Gastrocnemius medialis (tissue), 4 donors: ENCODE data around the gene YWHAE. TPM values are rescaled to one million over a fixed set of nuclear protein-coding genes. Genes with fewer than 3 reads are reported as not detected.

Source experiments
- ATAC-seq, 2 donors: fragments of 150-250 bp; one replicate each; pipeline ENCODE4 v1.9.1; 2016
- DNase-seq, 2 donors: peaks; one replicate each; pipeline ENCODE4 v3.0.0-alpha.2; 2019
- H3K27ac ChIP-seq, 4 donors: fragments of 200-600 bp; sonication (generic); 1 replicate in 1 of 4; 2 replicates in 3 of 4; pipeline ENCODE4 v1.5.1; 2016 to 2018; ENCODE audit warnings: mild to moderate bottlenecking in 2 of 4, moderate library complexity in 1 of 4
- H3K27me3 ChIP-seq, 3 donors: fragments of 200-600 bp; sonication (generic) in 2 of 3; 1 replicate in 1 of 3; 2 replicates in 2 of 3; pipeline versions ENCODE4 v1.5.1 to v1.6.0; 2016 to 2019; ENCODE audit warnings: mild to moderate bottlenecking in 1 of 3, moderate library complexity in 1 of 3
- H3K36me3 ChIP-seq, 2 donors: fragments of 200-600 bp; sonication (generic) in 1 of 2; one replicate each; pipeline ENCODE4 v1.5.1; 2017 to 2018
- H3K4me1 ChIP-seq, 2 donors: fragments of 200-600 bp; sonication (generic) in 1 of 2; one replicate each; pipeline ENCODE4 v1.5.1; 2016 to 2017; ENCODE audit warnings: mild to moderate bottlenecking in 2 of 2
- H3K4me3 ChIP-seq, 4 donors: fragments of 200-600 bp; sonication (generic) in 3 of 4; 1 replicate in 1 of 4; 2 replicates in 3 of 4; pipeline ENCODE4 v1.5.1; 2016 to 2019; ENCODE audit warnings: mild to moderate bottlenecking in 2 of 4
- H3K9me3 ChIP-seq, 3 donors: fragments of 200-600 bp; sonication (generic) in 2 of 3; 1 replicate in 1 of 3; 2 replicates in 2 of 3; pipeline ENCODE4 v1.5.1; 2016 to 2019
- POLR2A ChIP-seq, 2 donors: fragments of 450-650 bp; IDR thresholded peaks; one replicate each; pipeline ENCODE4 v1.6.1; 2017; ENCODE audit warnings: antibody characterized with exemption in 2 of 2, mild to moderate bottlenecking in 2 of 2, moderate library complexity in 2 of 2
- in situ Hi-C, 4 donors: fragments of 200-750 bp; cut with MboI; loops; one replicate each; pipeline versions ENCODE4 v1.15.0 to v1.8.0; 2017; ENCODE audit warnings: low sequenced_read_pairs in 4 of 4
- intact Hi-C: fragments of 100-400 bp; cut with DNase I; formaldehyde crosslinking; loops from one replicate; pipeline ENCODE4 v1.15.1; 2023; ENCODE audit warnings: low total_unique reads
- total RNA-seq, 4 donors: library from RNA; depleted of rRNA; stranded (reverse); fragments of >200 nt; gene quantifications; one replicate each; pipeline versions ENCODE4 v1.1.0 to v1.2.3, GENCODE V29; 2016
- TF ChIP-seq, protein P1 (sequence below), 5 experiments: fragments of 450-650 bp in 3 of 5; fragments of 200-600 bp in 2 of 5; sonication (generic) in 2 of 5; IDR thresholded peaks in 4 of 5; conservative IDR thresholded peaks in 1 of 5; 1 replicate in 4 of 5; 2 replicates in 1 of 5; pipeline ENCODE4 v1.5.1; 2016 to 2019; ENCODE audit warnings: antibody characterized with exemption in 5 of 5, mild to moderate bottlenecking in 3 of 5, moderate library complexity in 3 of 5

YWHAE gene
- total RNA-seq, 4 donors from 2014 or later: 915 to 1,814 (median 1,174) TPM

GRCh38 chr17:1340371-1340770 is 59.7 kb downstream of the YWHAE start:
- Histone ChIP-seq H3K9me3 (no peaks in the 10 kb centered on the region), H3K4me1 (peaks cover 0 to 5% of the 10 kb centered on the region in 2 donors), H3K27me3 (no peaks in the 10 kb centered on the region), H3K36me3 (peaks cover 0 to 21% of the 10 kb centered on the region in 2 donors), H3K4me3 (no peak overlapping the region), H3K27ac (no peak overlapping the region)
- intact Hi-C loops: no loop called here
- no peak for ATAC-seq
- TF ChIP-seq POLR2A (IDR thresholded peaks at IDR 0.05): no peak
- TF ChIP-seq, protein P1, sequence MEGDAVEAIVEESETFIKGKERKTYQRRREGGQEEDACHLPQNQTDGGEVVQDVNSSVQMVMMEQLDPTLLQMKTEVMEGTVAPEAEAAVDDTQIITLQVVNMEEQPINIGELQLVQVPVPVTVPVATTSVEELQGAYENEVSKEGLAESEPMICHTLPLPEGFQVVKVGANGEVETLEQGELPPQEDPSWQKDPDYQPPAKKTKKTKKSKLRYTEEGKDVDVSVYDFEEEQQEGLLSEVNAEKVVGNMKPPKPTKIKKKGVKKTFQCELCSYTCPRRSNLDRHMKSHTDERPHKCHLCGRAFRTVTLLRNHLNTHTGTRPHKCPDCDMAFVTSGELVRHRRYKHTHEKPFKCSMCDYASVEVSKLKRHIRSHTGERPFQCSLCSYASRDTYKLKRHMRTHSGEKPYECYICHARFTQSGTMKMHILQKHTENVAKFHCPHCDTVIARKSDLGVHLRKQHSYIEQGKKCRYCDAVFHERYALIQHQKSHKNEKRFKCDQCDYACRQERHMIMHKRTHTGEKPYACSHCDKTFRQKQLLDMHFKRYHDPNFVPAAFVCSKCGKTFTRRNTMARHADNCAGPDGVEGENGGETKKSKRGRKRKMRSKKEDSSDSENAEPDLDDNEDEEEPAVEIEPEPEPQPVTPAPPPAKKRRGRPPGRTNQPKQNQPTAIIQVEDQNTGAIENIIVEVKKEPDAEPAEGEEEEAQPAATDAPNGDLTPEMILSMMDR (IDR thresholded peaks at IDR 0.05 in 4 of 5, conservative IDR thresholded peaks at IDR 0.05 in 1 of 5): no peak
- in situ Hi-C loops: no loop called here
- DNase-seq: no peak

- TF ChIP-seq, protein P1 (IDR thresholded peaks at IDR 0.05 in 4 of 5, conservative IDR thresholded peaks at IDR 0.05 in 1 of 5): no peak
- TF ChIP-seq POLR2A (IDR thresholded peaks at IDR 0.05): no peak
- intact Hi-C loops: loop anchor here (1.0 to 5.0 kb wide), 3 partner anchors 54 to 209 kb away; partner anchors contain the start of gene TRARG1
- Histone ChIP-seq H3K4me3 (no peak overlapping the region), H3K27me3 (no peaks in the 10 kb centered on the region), H3K4me1 (no peaks in the 10 kb centered on the region), H3K9me3 (no peaks in the 10 kb centered on the region), H3K27ac (no peak overlapping the region), H3K36me3 (no peaks in the 10 kb centered on the region)
- DNase-seq: no peak
- ATAC-seq: no peak
- in situ Hi-C loops: loop anchor here in 2 of 4 donors (10.0 kb wide), 2 partner anchors 57 to 67 kb away; partner anchors contain the start of genes BHLHA9 (in 1 of the 2) and TRARG1 (in 1 of the 2)
Observed at GRCh38 chr17:1331708-1332107, 68.3 kb downstream of the YWHAE start.

- H3K4me1 ChIP-seq: no peaks in the 10 kb centered on the region
- in situ Hi-C loops: loop anchor here in 2 of 4 donors (10.0 kb wide), 2 partner anchors 55 to 65 kb away; partner anchors contain the start of genes BHLHA9 (in 1 of the 2) and TRARG1 (in 1 of the 2)
- no peaks in the 10 kb centered on the region for H3K9me3 ChIP-seq
- intact Hi-C loops: loop anchor here (5.0 kb wide), 1 partner anchor 53 kb away; the partner anchor contains the start of gene TRARG1
- no peaks in the 10 kb centered on the region for H3K27me3 ChIP-seq
- no peak for TF ChIP-seq POLR2A (IDR thresholded peaks at IDR 0.05)
- TF ChIP-seq, protein P1 (IDR thresholded peaks at IDR 0.05 in 4 of 5, conservative IDR thresholded peaks at IDR 0.05 in 1 of 5): no peak
- H3K36me3 ChIP-seq: no peaks in the 10 kb centered on the region
- ATAC-seq: no peak
- no peak overlapping the region for H3K4me3 ChIP-seq
- H3K27ac ChIP-seq: no peak overlapping the region
- DNase-seq: no peak
Observed at GRCh38 chr17:1329745-1330343, 70.2 kb downstream of the YWHAE start.

GRCh38 chr17:1328437-1328836 is 71.6 kb downstream of the YWHAE start:
- no peak for ATAC-seq
- no peak overlapping the region for H3K4me3 ChIP-seq
- in situ Hi-C loops: no loop called here

More at GRCh38 chr17:1328437-1328836, 71.6 kb downstream of the YWHAE start:
- Histone ChIP-seq H3K36me3 (no peaks in the 10 kb centered on the region), H3K9me3 (no peaks in the 10 kb centered on the region), H3K4me1 (no peaks in the 10 kb centered on the region), H3K27ac (no peak overlapping the region), H3K27me3 (no peaks in the 10 kb centered on the region)
- TF ChIP-seq, protein P1 (IDR thresholded peaks at IDR 0.05 in 4 of 5, conservative IDR thresholded peaks at IDR 0.05 in 1 of 5): no peak
- TF ChIP-seq POLR2A (IDR thresholded peaks at IDR 0.05): no peak
- no peak for DNase-seq
- intact Hi-C loops: no loop called here
